HG03439 (cell line): Measurements from ENCODE around the gene CBX1.
A peak's percentile ranks its signal among the peaks of the same experiment; 100 is the strongest.

Source experiments
- ATAC-seq: cut with Tn5 transposase; IDR thresholded peaks from one replicate; pipeline ENCODE4 v1.9.1; 2021; ENCODE audit warnings: mild to moderate bottlenecking, moderate library complexity; ENCODE audit not compliant: unreplicated experiment

CBX1 gene

GRCh38 chr17:48027322-48027981, 73.8 kb downstream of the CBX1 start:
- ATAC-seq, result no peak

GRCh38 chr17:48026502-48027321, 74.6 kb downstream of the CBX1 start:
- peak; percentile 34 for ATAC-seq

- no peak for ATAC-seq
Measured at GRCh38 chr17:48025904-48026501, 75.3 kb downstream of the CBX1 start.

GRCh38 chr17:48025040-48025903, 76.0 kb downstream of the CBX1 start:
- peak; percentile 78 for ATAC-seq

GRCh38 chr17:48024149-48025039, 76.9 kb downstream of the CBX1 start:
- ATAC-seq, result no peak

- no peak for ATAC-seq
Measured at GRCh38 chr17:48023400-48024148, 77.7 kb downstream of the CBX1 start.

GRCh38 chr17:48022901-48023300, 78.4 kb downstream of the CBX1 start:
- no peak for ATAC-seq

GRCh38 chr17:48021934-48022333, 79.3 kb downstream of the CBX1 start:
- ATAC-seq, result no peak
